HepG2 (cell line): ENCODE data around the gene CFAP97. TPM values are rescaled to one million over a fixed set of nuclear protein-coding genes. Genes with fewer than 3 reads are reported as not detected.

Experiments
- ATF5 ChIP-seq: sonication (generic); formaldehyde crosslinking; IDR thresholded peaks from 2 replicates; pipeline ENCODE4 v1.4.0; 2020; ENCODE audit warnings: mild to moderate bottlenecking, low read depth, missing genetic modification reagents
- BCL6 ChIP-seq: IDR thresholded peaks from 2 replicates; pipeline ENCODE4 v1.6.1; 2016; ENCODE audit warnings: missing genetic modification reagents, missing compliant biosample characterization
- GLI4 ChIP-seq: sonication (generic); formaldehyde crosslinking; IDR thresholded peaks from 2 replicates; pipeline ENCODE4 v1.5.1; 2020; ENCODE audit warnings: missing genetic modification reagents, mild to moderate bottlenecking, moderate library complexity, borderline replicate concordance
- ISX ChIP-seq: sonication (generic); formaldehyde crosslinking; conservative IDR thresholded peaks from 2 replicates; pipeline ENCODE4 v1.5.0; 2020; ENCODE audit warnings: missing genetic modification reagents
- KAT8 ChIP-seq: IDR thresholded peaks from 2 replicates; pipeline ENCODE4 v1.6.1; 2016; ENCODE audit warnings: missing genetic modification reagents, missing compliant biosample characterization
- NKX3-1 ChIP-seq: sonication (generic); formaldehyde crosslinking; IDR thresholded peaks from 2 replicates; pipeline ENCODE4 v1.5.0; 2020; ENCODE audit warnings: missing genetic modification reagents
- PBX3 ChIP-seq: sonication (generic); formaldehyde crosslinking; IDR thresholded peaks from 2 replicates; pipeline ENCODE4 v1.8.1; 2023; ENCODE audit warnings: missing genetic modification reagents, inconsistent platforms, borderline replicate concordance
- PHF5A ChIP-seq: IDR thresholded peaks from one replicate; pipeline ENCODE4 v1.6.1; 2018; ENCODE audit warnings: low read depth, missing genetic modification reagents; ENCODE audit not compliant: unreplicated experiment
- PHF8 ChIP-seq: sonication (generic); formaldehyde crosslinking; IDR thresholded peaks from 2 replicates; pipeline ENCODE4 v1.5.0; 2020; ENCODE audit warnings: missing genetic modification reagents
- PLRG1 ChIP-seq: fragments of 450-650 bp; conservative IDR thresholded peaks from 2 replicates; pipeline ENCODE4 v1.6.1; 2016
- RBM22 ChIP-seq: fragments of 200-400 bp; formaldehyde crosslinking; optimal IDR thresholded peaks from 2 replicates; pipeline ENCODE3; 2017; ENCODE audit warnings: mild to moderate bottlenecking, low read length, moderate library complexity
- REXO4 ChIP-seq: sonication (generic); formaldehyde crosslinking; IDR thresholded peaks from 2 replicates; pipeline ENCODE4 v1.8.0; 2022; ENCODE audit warnings: missing genetic modification reagents, mild to moderate bottlenecking, borderline replicate concordance
- SALL2 ChIP-seq: sonication (generic); formaldehyde crosslinking; IDR thresholded peaks from 2 replicates; pipeline ENCODE4 v1.8.1; 2023; ENCODE audit warnings: mild to moderate bottlenecking, missing genetic modification reagents, inconsistent platforms
- TRIM22 ChIP-seq: fragments of 450-650 bp; IDR thresholded peaks from 2 replicates; pipeline ENCODE4 v1.6.1; 2017
- ZBTB1 ChIP-seq: sonication (generic); formaldehyde crosslinking; IDR thresholded peaks from 2 replicates; pipeline ENCODE4 v1.4.0; 2020; ENCODE audit warnings: missing genetic modification reagents, borderline replicate concordance
- ZFP1 ChIP-seq: IDR thresholded peaks from 2 replicates; pipeline ENCODE4 v1.6.1; 2016
- ZNF367 ChIP-seq: sonication (generic); formaldehyde crosslinking; IDR thresholded peaks from 2 replicates; pipeline ENCODE4 v1.4.0; 2020; ENCODE audit warnings: missing genetic modification reagents, borderline replicate concordance
- ZNF670 ChIP-seq: sonication (generic); formaldehyde crosslinking; IDR thresholded peaks from 2 replicates; pipeline ENCODE4 v1.8.0; 2022; ENCODE audit warnings: mild to moderate bottlenecking, missing genetic modification reagents, borderline replicate concordance
- ZSCAN29 ChIP-seq: sonication (generic); formaldehyde crosslinking; conservative IDR thresholded peaks from 2 replicates; pipeline ENCODE4 v1.4.0; 2020; ENCODE audit warnings: mild to moderate bottlenecking, missing genetic modification reagents
- polyA plus RNA-seq, 8 experiments: library from polyadenylated mRNA; depleted of rRNA in 3 of 8; stranded (reverse) in 7 of 8; unstranded in 1 of 8; fragments of >200 nt; fragmentation: Illumina TruSeq in 4 of 8; extraction: Trizol in 4 of 8; gene quantifications; 2 replicates each; pipeline versions ENCODE4 v1.2.1 to v1.2.3, GENCODE V29; 2011 to 2016; ENCODE audit warnings: low read depth in 4 of 8, missing spikeins in 1 of 8, mixed read lengths in 1 of 8; ENCODE audit not compliant: insufficient read depth in 1 of 8
- total RNA-seq, 5 experiments: library from RNA; depleted of rRNA; stranded (reverse); fragments of >200 nt; fragmentation: Illumina TruSeq; extraction: Trizol; gene quantifications; 2 replicates each; pipeline ENCODE4 v1.2.3, GENCODE V29; 2016; ENCODE audit warnings: low read depth in 1 of 5
- TF ChIP-seq, protein P1 (sequence below): sonication (generic); formaldehyde crosslinking; IDR thresholded peaks from 2 replicates; pipeline ENCODE4 v1.4.0; 2020; ENCODE audit warnings: mild to moderate bottlenecking, missing genetic modification reagents, borderline replicate concordance
- TF ChIP-seq, protein P2 (sequence below): sonication (generic); formaldehyde crosslinking; IDR thresholded peaks from 2 replicates; pipeline ENCODE4 v1.4.0; 2020; ENCODE audit warnings: missing genetic modification reagents
- TF ChIP-seq, protein P3 (sequence below): sonication (generic); formaldehyde crosslinking; IDR thresholded peaks from 2 replicates; pipeline ENCODE4 v1.5.0; 2020; ENCODE audit warnings: missing genetic modification reagents

CFAP97 gene
- total and polyA plus RNA-seq, 2 of the 13 experiments (the other 11 are each of a cell fraction or from before 2014, with no cell fraction given), result 32.1 to 44.4 TPM

- TF ChIP-seq, protein P1, sequence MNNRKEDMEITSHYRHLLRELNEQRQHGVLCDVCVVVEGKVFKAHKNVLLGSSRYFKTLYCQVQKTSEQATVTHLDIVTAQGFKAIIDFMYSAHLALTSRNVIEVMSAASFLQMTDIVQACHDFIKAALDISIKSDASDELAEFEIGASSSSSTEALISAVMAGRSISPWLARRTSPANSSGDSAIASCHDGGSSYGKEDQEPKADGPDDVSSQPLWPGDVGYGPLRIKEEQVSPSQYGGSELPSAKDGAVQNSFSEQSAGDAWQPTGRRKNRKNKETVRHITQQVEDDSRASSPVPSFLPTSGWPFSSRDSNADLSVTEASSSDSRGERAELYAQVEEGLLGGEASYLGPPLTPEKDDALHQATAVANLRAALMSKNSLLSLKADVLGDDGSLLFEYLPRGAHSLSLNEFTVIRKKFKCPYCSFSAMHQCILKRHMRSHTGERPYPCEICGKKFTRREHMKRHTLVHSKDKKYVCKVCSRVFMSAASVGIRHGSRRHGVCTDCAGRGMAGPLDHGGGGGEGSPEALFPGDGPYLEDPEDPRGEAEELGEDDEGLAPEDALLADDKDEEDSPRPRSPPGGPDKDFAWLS, result no peak
- TF ChIP-seq ZNF670 (CRISPR knock-in tag), result no peak
- no peak for TF ChIP-seq REXO4 (CRISPR knock-in tag)
- TF ChIP-seq BCL6 (CRISPR knock-in tag), result no peak
- no peak for TF ChIP-seq PLRG1
- TF ChIP-seq ZBTB1 (CRISPR knock-in tag), result no peak
- TF ChIP-seq ATF5 (CRISPR knock-in tag), result no peak
- TF ChIP-seq ZFP1 (CRISPR knock-in tag), result no peak
- no peak for TF ChIP-seq ZSCAN29 (CRISPR knock-in tag)
- TF ChIP-seq ZNF367 (CRISPR knock-in tag), result no peak
- TF ChIP-seq SALL2, result 0 out of 2 replicates have a peak, but pooled peaks have one; percentile 76
- TF ChIP-seq, protein P2, sequence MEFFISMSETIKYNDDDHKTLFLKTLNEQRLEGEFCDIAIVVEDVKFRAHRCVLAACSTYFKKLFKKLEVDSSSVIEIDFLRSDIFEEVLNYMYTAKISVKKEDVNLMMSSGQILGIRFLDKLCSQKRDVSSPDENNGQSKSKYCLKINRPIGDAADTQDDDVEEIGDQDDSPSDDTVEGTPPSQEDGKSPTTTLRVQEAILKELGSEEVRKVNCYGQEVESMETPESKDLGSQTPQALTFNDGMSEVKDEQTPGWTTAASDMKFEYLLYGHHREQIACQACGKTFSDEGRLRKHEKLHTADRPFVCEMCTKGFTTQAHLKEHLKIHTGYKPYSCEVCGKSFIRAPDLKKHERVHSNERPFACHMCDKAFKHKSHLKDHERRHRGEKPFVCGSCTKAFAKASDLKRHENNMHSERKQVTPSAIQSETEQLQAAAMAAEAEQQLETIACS, result no peak
- TF ChIP-seq PHF5A (CRISPR knock-in tag), result no peak
- no peak for TF ChIP-seq TRIM22
- TF ChIP-seq ISX, result no peak
- TF ChIP-seq KAT8, result peak; percentile 13; the same call in 1 of the 2 replicates
- no peak for TF ChIP-seq PBX3
- no peak for TF ChIP-seq NKX3-1
- no peak for TF ChIP-seq GLI4 (CRISPR knock-in tag)
- TF ChIP-seq PHF8 (CRISPR knock-in tag), result no peak
- TF ChIP-seq, protein P3, sequence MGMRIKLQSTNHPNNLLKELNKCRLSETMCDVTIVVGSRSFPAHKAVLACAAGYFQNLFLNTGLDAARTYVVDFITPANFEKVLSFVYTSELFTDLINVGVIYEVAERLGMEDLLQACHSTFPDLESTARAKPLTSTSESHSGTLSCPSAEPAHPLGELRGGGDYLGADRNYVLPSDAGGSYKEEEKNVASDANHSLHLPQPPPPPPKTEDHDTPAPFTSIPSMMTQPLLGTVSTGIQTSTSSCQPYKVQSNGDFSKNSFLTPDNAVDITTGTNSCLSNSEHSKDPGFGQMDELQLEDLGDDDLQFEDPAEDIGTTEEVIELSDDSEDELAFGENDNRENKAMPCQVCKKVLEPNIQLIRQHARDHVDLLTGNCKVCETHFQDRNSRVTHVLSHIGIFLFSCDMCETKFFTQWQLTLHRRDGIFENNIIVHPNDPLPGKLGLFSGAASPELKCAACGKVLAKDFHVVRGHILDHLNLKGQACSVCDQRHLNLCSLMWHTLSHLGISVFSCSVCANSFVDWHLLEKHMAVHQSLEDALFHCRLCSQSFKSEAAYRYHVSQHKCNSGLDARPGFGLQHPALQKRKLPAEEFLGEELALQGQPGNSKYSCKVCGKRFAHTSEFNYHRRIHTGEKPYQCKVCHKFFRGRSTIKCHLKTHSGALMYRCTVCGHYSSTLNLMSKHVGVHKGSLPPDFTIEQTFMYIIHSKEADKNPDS, result no peak
- no peak for TF ChIP-seq RBM22
Observed at GRCh38 chr4:185209031-185209851, 5.4 kb upstream of the CFAP97 start, which contains the start of gene SNX25 (continued).
